ENCODE data around the gene GOLGA6D. TPM values are rescaled to one million over a fixed set of nuclear protein-coding genes. Genes with fewer than 3 reads are reported as not detected.
"Not testable (repeated sequence)": the region's sequence is repeated elsewhere in the genome, so short reads cannot be mapped to it uniquely, and the experiment has no call there.

Gene GOLGA6D
- polyA plus RNA-seq, 3 donors = not detected

DNA sequence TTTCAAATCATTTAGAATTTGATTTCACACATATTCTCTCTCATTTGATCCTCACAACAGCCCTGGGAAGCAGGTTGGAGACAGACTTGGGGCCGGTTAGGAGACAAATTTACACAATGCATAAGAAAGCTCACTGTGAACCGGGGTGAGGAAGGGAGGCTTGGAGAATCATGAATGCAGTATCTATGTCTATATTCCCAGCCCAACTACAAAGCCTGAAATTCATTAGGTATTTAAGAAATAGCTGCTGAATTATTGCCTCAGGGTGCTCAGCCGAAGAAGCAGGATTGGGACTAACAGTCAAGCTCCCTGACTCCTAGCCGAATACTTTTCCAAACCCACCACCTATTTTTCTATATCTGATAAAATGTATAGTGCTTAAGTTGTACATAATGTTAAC lies 32.9 kb upstream of the GOLGA6D start:
- Histone ChIP-seq H3K79me2 (ENCODE audit: insufficient read depth, low read length) (no peaks in the 10 kb centered on the region), H3K27me3 (ENCODE audit: control insufficient read depth in 2 of 2, insufficient read depth in 2 of 2, low read length in 2 of 2) (no peaks in the 10 kb centered on the region), H3K4me2 (replicated peaks; ENCODE audit: extremely low read depth, low read length, poor library complexity, severe bottlenecking) (no peak overlapping the region), H4K20me1 (ENCODE audit: insufficient read depth, low read length) (no peaks in the 10 kb centered on the region), H3K9ac (ENCODE audit: insufficient read depth, low read length, poor library complexity, severe bottlenecking) (no peak overlapping the region), H3K4me1 (ENCODE audit: control insufficient read depth in 1 of 2, insufficient read depth in 2 of 2, low read length in 2 of 2) (no peaks in the 10 kb centered on the region), H2AFZ (ENCODE audit: insufficient read depth, low read depth, low read length, poor library complexity, severe bottlenecking) (no peak overlapping the region), H3K4me3 (replicated peaks in 1 of 3; ENCODE audit: low read depth in 2 of 3, low read length in 3 of 3) (no peak overlapping the region), H3K27ac (ENCODE audit: low read depth in 1 of 2, low read length in 2 of 2) (no peak overlapping the region), H3K36me3 (replicated peaks in 1 of 2; ENCODE audit: control insufficient read depth in 1 of 2, insufficient read depth in 2 of 2, low read length in 2 of 2) (no peaks in the 10 kb centered on the region), H3K9me3 (replicated peaks in 1 of 2; ENCODE audit: control insufficient read depth in 1 of 2, insufficient read depth in 1 of 2, low read length in 2 of 2) (no peaks in the 10 kb centered on the region)
- Mint-ChIP-seq H3K4me3 (no peak overlapping the region), H3K27me3 (ENCODE audit: low read depth in 3 of 3) (peaks cover 6 to 12% (median 9%) of the 10 kb centered on the region in 3 donors), H3K9me3 (no peaks in the 10 kb centered on the region), H3K4me1 (no peaks in the 10 kb centered on the region), H3K36me3 (no peaks in the 10 kb centered on the region), H3K27ac (no peak overlapping the region)
- TF ChIP-seq, protein P1, sequence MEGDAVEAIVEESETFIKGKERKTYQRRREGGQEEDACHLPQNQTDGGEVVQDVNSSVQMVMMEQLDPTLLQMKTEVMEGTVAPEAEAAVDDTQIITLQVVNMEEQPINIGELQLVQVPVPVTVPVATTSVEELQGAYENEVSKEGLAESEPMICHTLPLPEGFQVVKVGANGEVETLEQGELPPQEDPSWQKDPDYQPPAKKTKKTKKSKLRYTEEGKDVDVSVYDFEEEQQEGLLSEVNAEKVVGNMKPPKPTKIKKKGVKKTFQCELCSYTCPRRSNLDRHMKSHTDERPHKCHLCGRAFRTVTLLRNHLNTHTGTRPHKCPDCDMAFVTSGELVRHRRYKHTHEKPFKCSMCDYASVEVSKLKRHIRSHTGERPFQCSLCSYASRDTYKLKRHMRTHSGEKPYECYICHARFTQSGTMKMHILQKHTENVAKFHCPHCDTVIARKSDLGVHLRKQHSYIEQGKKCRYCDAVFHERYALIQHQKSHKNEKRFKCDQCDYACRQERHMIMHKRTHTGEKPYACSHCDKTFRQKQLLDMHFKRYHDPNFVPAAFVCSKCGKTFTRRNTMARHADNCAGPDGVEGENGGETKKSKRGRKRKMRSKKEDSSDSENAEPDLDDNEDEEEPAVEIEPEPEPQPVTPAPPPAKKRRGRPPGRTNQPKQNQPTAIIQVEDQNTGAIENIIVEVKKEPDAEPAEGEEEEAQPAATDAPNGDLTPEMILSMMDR (IDR thresholded peaks at IDR 0.05) = no peak
- intact Hi-C loops (cut with micrococcal nuclease) = no loop called here
- no CpG with 5 or more reads among the region's 4 CpGs for WGBS (ENCODE audit: insufficient coverage)
- no peak for DNase-seq

DNA sequence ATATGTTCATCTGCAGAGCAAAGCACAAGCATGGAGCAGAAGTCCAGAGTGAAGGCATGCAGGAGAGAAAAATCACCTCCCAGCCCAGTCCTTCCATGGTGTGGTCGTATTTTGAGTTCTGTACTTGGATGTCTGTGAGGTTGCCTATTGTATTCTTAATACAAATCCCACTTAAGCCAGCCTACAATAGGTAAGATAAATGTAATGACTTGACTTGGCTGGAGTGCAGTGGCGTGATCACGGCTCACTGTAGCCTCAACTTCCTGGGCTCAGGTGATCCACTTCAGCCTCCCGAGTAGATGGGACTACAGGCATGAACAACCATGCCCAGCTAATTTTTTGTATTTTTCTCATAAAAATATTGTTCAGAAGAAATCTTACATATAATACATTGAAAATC lies 31.3 kb upstream of the GOLGA6D start:
- H3K4me2 ChIP-seq (replicated peaks; ENCODE audit: extremely low read depth, low read length, poor library complexity, severe bottlenecking); H3K9me3 ChIP-seq (replicated peaks in 1 of 2; ENCODE audit: control insufficient read depth in 1 of 2, insufficient read depth in 1 of 2, low read length in 2 of 2); H3K36me3 ChIP-seq (replicated peaks in 1 of 2; ENCODE audit: control insufficient read depth in 1 of 2, insufficient read depth in 2 of 2, low read length in 2 of 2); H3K27me3 Mint-ChIP-seq (ENCODE audit: low read depth in 3 of 3); H3K4me3 ChIP-seq (replicated peaks in 1 of 3; ENCODE audit: low read depth in 2 of 3, low read length in 3 of 3); H3K36me3 Mint-ChIP-seq; H3K4me3 Mint-ChIP-seq; H3K79me2 ChIP-seq (ENCODE audit: insufficient read depth, low read length); H3K9me3 Mint-ChIP-seq; H4K20me1 ChIP-seq (ENCODE audit: insufficient read depth, low read length); H3K9ac ChIP-seq (ENCODE audit: insufficient read depth, low read length, poor library complexity, severe bottlenecking); H3K27me3 ChIP-seq (ENCODE audit: control insufficient read depth in 2 of 2, insufficient read depth in 2 of 2, low read length in 2 of 2); H2AFZ ChIP-seq (ENCODE audit: insufficient read depth, low read depth, low read length, poor library complexity, severe bottlenecking); H3K4me1 Mint-ChIP-seq; H3K27ac Mint-ChIP-seq; intact Hi-C loops (cut with micrococcal nuclease); H3K4me1 ChIP-seq (ENCODE audit: control insufficient read depth in 1 of 2, insufficient read depth in 2 of 2, low read length in 2 of 2); H3K27ac ChIP-seq (ENCODE audit: low read depth in 1 of 2, low read length in 2 of 2); DNase-seq: not testable (repeated sequence)
- WGBS (ENCODE audit: insufficient coverage) = no CpG with 5 or more reads among the region's 4 CpGs

DNA sequence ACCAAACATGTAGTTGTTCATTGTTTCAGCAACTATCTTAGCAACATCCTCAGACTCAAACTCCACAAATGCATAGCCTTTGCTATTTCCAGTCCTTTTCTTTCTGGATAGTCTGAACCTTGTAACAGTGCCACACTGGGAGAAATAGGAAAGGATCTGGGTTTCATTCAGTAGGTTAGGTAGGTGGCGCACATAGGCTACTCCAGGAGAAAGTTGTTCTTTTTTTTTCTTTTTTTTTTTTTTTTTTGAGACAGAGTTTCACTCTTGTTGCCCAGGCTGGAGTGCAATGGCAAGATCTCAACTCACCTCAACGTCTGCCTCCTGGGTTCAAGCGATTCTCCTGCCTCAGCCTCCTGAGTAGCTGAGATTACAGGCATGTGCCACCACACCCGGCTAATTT lies 30.4 kb upstream of the GOLGA6D start:
- H3K27ac ChIP-seq (ENCODE audit: low read depth in 1 of 2, low read length in 2 of 2); H3K27me3 Mint-ChIP-seq (ENCODE audit: low read depth in 3 of 3); H3K4me3 Mint-ChIP-seq; H3K9me3 Mint-ChIP-seq; H3K36me3 ChIP-seq (replicated peaks in 1 of 2; ENCODE audit: control insufficient read depth in 1 of 2, insufficient read depth in 2 of 2, low read length in 2 of 2); H4K20me1 ChIP-seq (ENCODE audit: insufficient read depth, low read length); H3K36me3 Mint-ChIP-seq; H3K4me3 ChIP-seq (replicated peaks in 1 of 3; ENCODE audit: low read depth in 2 of 3, low read length in 3 of 3); H2AFZ ChIP-seq (ENCODE audit: insufficient read depth, low read depth, low read length, poor library complexity, severe bottlenecking); intact Hi-C loops (cut with micrococcal nuclease); DNase-seq; H3K9ac ChIP-seq (ENCODE audit: insufficient read depth, low read length, poor library complexity, severe bottlenecking); H3K4me2 ChIP-seq (replicated peaks; ENCODE audit: extremely low read depth, low read length, poor library complexity, severe bottlenecking); H3K9me3 ChIP-seq (replicated peaks in 1 of 2; ENCODE audit: control insufficient read depth in 1 of 2, insufficient read depth in 1 of 2, low read length in 2 of 2); H3K27me3 ChIP-seq (ENCODE audit: control insufficient read depth in 2 of 2, insufficient read depth in 2 of 2, low read length in 2 of 2); H3K27ac Mint-ChIP-seq; H3K4me1 Mint-ChIP-seq; H3K79me2 ChIP-seq (ENCODE audit: insufficient read depth, low read length); H3K4me1 ChIP-seq (ENCODE audit: control insufficient read depth in 1 of 2, insufficient read depth in 2 of 2, low read length in 2 of 2): not testable (repeated sequence)
- WGBS (ENCODE audit: insufficient coverage) = 93% methylated on average over 2 of the region's 4 CpGs

DNA sequence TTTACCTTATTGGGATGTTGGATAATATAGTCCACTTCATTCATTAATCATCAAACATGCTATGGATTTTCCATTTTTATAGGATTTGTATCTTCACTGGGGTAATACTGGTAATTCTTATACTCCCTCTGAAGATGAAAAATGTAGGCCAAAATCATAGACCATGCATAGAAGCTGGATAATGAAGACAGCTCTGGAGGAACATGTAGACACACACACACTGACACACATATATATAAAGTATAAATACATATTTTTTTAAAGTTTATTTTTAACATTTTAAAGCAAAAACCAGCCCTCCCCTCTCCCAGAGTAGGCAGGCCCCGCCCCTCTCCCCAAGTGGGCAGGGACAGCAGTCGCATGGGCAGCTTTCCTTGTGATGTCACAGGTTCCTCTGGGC lies 24.6 kb upstream of the GOLGA6D start, which contains the start of gene GOLGA6C:
TSS of gene GOLGA6C (plus strand) at position 301 of the 400 bp plus-strand sequence. CDS start 265 bp downstream, outside the sequence.
- H2AFZ ChIP-seq (ENCODE audit: insufficient read depth, low read depth, low read length, poor library complexity, severe bottlenecking); H3K4me3 Mint-ChIP-seq; H3K27ac ChIP-seq (ENCODE audit: low read depth in 1 of 2, low read length in 2 of 2); H3K36me3 ChIP-seq (replicated peaks in 1 of 2; ENCODE audit: control insufficient read depth in 1 of 2, insufficient read depth in 2 of 2, low read length in 2 of 2); H3K79me2 ChIP-seq (ENCODE audit: insufficient read depth, low read length); intact Hi-C loops (cut with micrococcal nuclease); H3K36me3 Mint-ChIP-seq; H3K27me3 ChIP-seq (ENCODE audit: control insufficient read depth in 2 of 2, insufficient read depth in 2 of 2, low read length in 2 of 2); DNase-seq; H3K4me1 Mint-ChIP-seq; H3K27ac Mint-ChIP-seq; H3K27me3 Mint-ChIP-seq (ENCODE audit: low read depth in 3 of 3); H4K20me1 ChIP-seq (ENCODE audit: insufficient read depth, low read length); H3K9me3 ChIP-seq (replicated peaks in 1 of 2; ENCODE audit: control insufficient read depth in 1 of 2, insufficient read depth in 1 of 2, low read length in 2 of 2); H3K4me2 ChIP-seq (replicated peaks; ENCODE audit: extremely low read depth, low read length, poor library complexity, severe bottlenecking); H3K4me3 ChIP-seq (replicated peaks in 1 of 3; ENCODE audit: low read depth in 2 of 3, low read length in 3 of 3); H3K9me3 Mint-ChIP-seq; H3K4me1 ChIP-seq (ENCODE audit: control insufficient read depth in 1 of 2, insufficient read depth in 2 of 2, low read length in 2 of 2); H3K9ac ChIP-seq (ENCODE audit: insufficient read depth, low read length, poor library complexity, severe bottlenecking): not testable (repeated sequence)
- no CpG with 5 or more reads among the region's 2 CpGs for WGBS (ENCODE audit: insufficient coverage)
